CD4-positive, alpha-beta T cell (primary cell): ENCODE measurements around the gene NANS. TPM values are rescaled to one million over a fixed set of nuclear protein-coding genes. Genes with fewer than 3 reads are reported as not detected.

ENCODE experiments used
- ATAC-seq: fragments of 200-7000 bp; cut with Tn5 transposase; one replicate; pipeline ENCODE4 v1.10.0; 2022; ENCODE audit warnings: mild to moderate bottlenecking; ENCODE audit not compliant: poor library complexity
- CTCF ChIA-PET: fragments of 350-600 bp; sonication (Branson Sonifier 250); formaldehyde crosslinking; loops from one replicate; lab custom pipeline; 2021; ENCODE audit warnings: antibody characterized with exemption, inconsistent platforms; lab: Charles Lee
- POLR2A ChIA-PET: fragments of 350-600 bp; sonication (Branson Sonifier 250); formaldehyde crosslinking; loops from one replicate; lab custom pipeline; 2021; ENCODE audit warnings: antibody characterized with exemption, inconsistent platforms; lab: Charles Lee
- DNase-seq, 14 experiments: peaks; one replicate each; pipeline ENCODE4 v3.0.0-alpha.2; 2013 to 2020; ENCODE audit warnings: mixed read lengths in 2 of 14
- H3K27ac ChIP-seq, 2 donors: one replicate each; pipeline versions ENCODE4 v1.5.1 to v1.7.0; 2013; ENCODE audit warnings: low read length in 2 of 2, low read depth in 1 of 2, mild to moderate bottlenecking in 1 of 2
- H3K27me3 ChIP-seq, 2 experiments: 1 replicate in 1 of 2; 2 replicates in 1 of 2; pipeline versions ENCODE4 v1.6.1 to v1.7.0; 2013; ENCODE audit warnings: low read length in 2 of 2, control low read depth in 1 of 2, mild to moderate bottlenecking in 1 of 2, moderate library complexity in 1 of 2; ENCODE audit not compliant: insufficient read depth in 2 of 2, control insufficient read depth in 1 of 2
- H3K36me3 ChIP-seq: one replicate; pipeline ENCODE4 v1.6.1; 2013; ENCODE audit warnings: low read length, control low read depth; ENCODE audit not compliant: insufficient read depth
- H3K4me1 ChIP-seq: one replicate; pipeline ENCODE4 v1.6.1; 2013; ENCODE audit warnings: low read length, control low read depth; ENCODE audit not compliant: insufficient read depth
- H3K4me3 ChIP-seq: one replicate; pipeline ENCODE4 v1.5.1; 2013; ENCODE audit warnings: mild to moderate bottlenecking, low read length, moderate library complexity
- H3K9me3 ChIP-seq, 2 experiments: 1 replicate in 1 of 2; 2 replicates in 1 of 2; pipeline versions ENCODE4 v1.6.1 to v1.7.0; 2013; ENCODE audit warnings: low read length in 2 of 2, mild to moderate bottlenecking in 2 of 2, control low read depth in 1 of 2, moderate library complexity in 1 of 2; ENCODE audit not compliant: control insufficient read depth in 1 of 2, insufficient read depth in 1 of 2
- H3K27ac Mint-ChIP-seq: one replicate; pipeline ENCODE4 v1.8.0; 2020; ENCODE audit warnings: mixed read lengths
- H3K27me3 Mint-ChIP-seq: one replicate; pipeline ENCODE4 v1.8.0; 2021; ENCODE audit warnings: mixed read lengths
- H3K36me3 Mint-ChIP-seq: one replicate; pipeline ENCODE4 v1.8.0; 2021; ENCODE audit warnings: low read depth, mixed read lengths
- H3K4me1 Mint-ChIP-seq: one replicate; pipeline ENCODE4 v1.8.0; 2021; ENCODE audit warnings: low read depth, mixed read lengths
- H3K4me3 Mint-ChIP-seq: one replicate; pipeline ENCODE4 v1.8.0; 2020; ENCODE audit warnings: mild to moderate bottlenecking, mixed read lengths
- H3K9me3 Mint-ChIP-seq: one replicate; pipeline ENCODE4 v1.8.0; 2020; ENCODE audit warnings: mixed read lengths
- intact Hi-C, 2 experiments: fragments of 100-400 bp; cut with DNase I in 1 of 2; cut with micrococcal nuclease in 1 of 2; formaldehyde crosslinking; loops; one replicate each; pipeline versions ENCODE4 v1.15.1 to v1.9.0; 2023 to 2025; cut with DNase I, micrococcal nuclease
- total RNA-seq, 174 experiments: library from RNA in 2 of 174; stranded (reverse) in 2 of 174; gene quantifications; one replicate each; pipeline ENCODE4 v1.2.3 and lab custom pipeline; 2021 to 2026
- TF ChIP-seq, protein P1 (sequence below): fragments of 200-600 bp; IDR thresholded peaks from one replicate; pipeline ENCODE4 v1.8.0; 2022; ENCODE audit warnings: antibody characterized with exemption, mild to moderate bottlenecking

Gene NANS
- total RNA-seq, 2 experiments from 2014 or later = 70.5 to 74.0 TPM

GRCh38 chr9:98020476-98021145 is 35.9 kb upstream of the NANS start:
- intact Hi-C loops = no loop called here
- no peaks in the 10 kb centered on the region for H3K9me3 ChIP-seq
- H3K4me3 Mint-ChIP-seq = no peak overlapping the region
- no peak for DNase-seq
- no peaks in the 10 kb centered on the region for H3K4me1 Mint-ChIP-seq
- no peak for ATAC-seq
- peaks cover 41% of the 10 kb centered on the region for H3K36me3 Mint-ChIP-seq
- H3K27ac ChIP-seq = no peak overlapping the region
- H3K9me3 Mint-ChIP-seq = no peaks in the 10 kb centered on the region
- no peaks in the 10 kb centered on the region for H3K27me3 Mint-ChIP-seq
- no peak overlapping the region for H3K27ac Mint-ChIP-seq
- H3K4me3 ChIP-seq = no peak overlapping the region
- ChIA-PET CTCF (interaction anchor here (0.9 to 1.1 kb wide), 2 partner anchors 14 to 97 kb away, joined by 3 read pairs; no protein-coding TSS in a partner anchor), POLR2A (interaction anchor here (1.6 kb wide), 1 partner anchor 98 kb away, joined by 3 read pairs; no protein-coding TSS in a partner anchor)
- TF ChIP-seq, protein P1, sequence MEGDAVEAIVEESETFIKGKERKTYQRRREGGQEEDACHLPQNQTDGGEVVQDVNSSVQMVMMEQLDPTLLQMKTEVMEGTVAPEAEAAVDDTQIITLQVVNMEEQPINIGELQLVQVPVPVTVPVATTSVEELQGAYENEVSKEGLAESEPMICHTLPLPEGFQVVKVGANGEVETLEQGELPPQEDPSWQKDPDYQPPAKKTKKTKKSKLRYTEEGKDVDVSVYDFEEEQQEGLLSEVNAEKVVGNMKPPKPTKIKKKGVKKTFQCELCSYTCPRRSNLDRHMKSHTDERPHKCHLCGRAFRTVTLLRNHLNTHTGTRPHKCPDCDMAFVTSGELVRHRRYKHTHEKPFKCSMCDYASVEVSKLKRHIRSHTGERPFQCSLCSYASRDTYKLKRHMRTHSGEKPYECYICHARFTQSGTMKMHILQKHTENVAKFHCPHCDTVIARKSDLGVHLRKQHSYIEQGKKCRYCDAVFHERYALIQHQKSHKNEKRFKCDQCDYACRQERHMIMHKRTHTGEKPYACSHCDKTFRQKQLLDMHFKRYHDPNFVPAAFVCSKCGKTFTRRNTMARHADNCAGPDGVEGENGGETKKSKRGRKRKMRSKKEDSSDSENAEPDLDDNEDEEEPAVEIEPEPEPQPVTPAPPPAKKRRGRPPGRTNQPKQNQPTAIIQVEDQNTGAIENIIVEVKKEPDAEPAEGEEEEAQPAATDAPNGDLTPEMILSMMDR = no peak
- no peaks in the 10 kb centered on the region for H3K4me1 ChIP-seq
- peaks cover 36% of the 10 kb centered on the region for H3K36me3 ChIP-seq
- H3K27me3 ChIP-seq = no peaks in the 10 kb centered on the region

GRCh38 chr9:98021306-98022040 is 35.1 kb upstream of the NANS start:
- H3K27me3 ChIP-seq = no peaks in the 10 kb centered on the region
- ATAC-seq (no peak), DNase-seq (no peak)
- POLR2A ChIA-PET = interaction anchor here (0.5 kb wide), 1 partner anchor 236 kb away, joined by 3 read pairs; no protein-coding TSS in a partner anchor
- CTCF ChIA-PET = interaction anchor here (0.8 to 1.6 kb wide), 4 partner anchors 13 to 98 kb away, joined by 3 to 4 read pairs (median 3); no protein-coding TSS in a partner anchor
- Mint-ChIP-seq H3K9me3 (no peaks in the 10 kb centered on the region), H3K4me3 (no peak overlapping the region), H3K36me3 (peaks cover 36% of the 10 kb centered on the region), H3K27ac (peak overlapping the region; percentile 21), H3K27me3 (no peaks in the 10 kb centered on the region), H3K4me1 (no peaks in the 10 kb centered on the region)
- no peak overlapping the region for H3K27ac ChIP-seq
- TF ChIP-seq, protein P1 = no peak
- intact Hi-C loops = no loop called here
- H3K4me3 ChIP-seq = no peak overlapping the region
- peaks cover 28% of the 10 kb centered on the region for H3K36me3 ChIP-seq
- H3K9me3 ChIP-seq = no peaks in the 10 kb centered on the region
- no peaks in the 10 kb centered on the region for H3K4me1 ChIP-seq

DNA sequence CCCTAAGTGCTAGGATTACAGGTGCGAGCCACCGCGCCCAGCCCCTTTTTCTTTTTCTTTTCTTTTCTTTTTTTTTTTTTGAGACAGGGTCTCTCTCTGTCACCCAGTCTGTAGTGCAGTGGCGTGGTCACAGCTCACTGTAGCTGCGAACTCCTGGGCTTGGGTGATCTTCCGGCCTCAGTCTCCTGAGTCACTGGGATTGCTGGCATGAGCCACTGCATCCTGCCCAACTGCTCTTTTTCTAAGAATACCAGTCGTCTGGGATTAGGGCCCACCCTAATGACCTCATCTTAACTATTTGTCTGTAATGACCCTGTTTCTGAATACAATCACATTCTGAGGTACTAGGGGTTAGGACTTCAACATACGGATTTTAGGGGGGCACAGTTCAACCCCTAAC is 34.1 kb upstream of the NANS start:
- ChIA-PET POLR2A (no interaction called here), CTCF (interaction anchor here (1.6 kb wide), 1 partner anchor 12 kb away, joined by 4 read pairs; no protein-coding TSS in a partner anchor)
- Mint-ChIP-seq H3K4me3 (no peak overlapping the region), H3K27me3 (no peaks in the 10 kb centered on the region), H3K36me3 (peaks cover 26% of the 10 kb centered on the region), H3K9me3 (no peaks in the 10 kb centered on the region), H3K27ac (no peak overlapping the region), H3K4me1 (no peaks in the 10 kb centered on the region)
- no peaks in the 10 kb centered on the region for H3K9me3 ChIP-seq
- H3K4me1 ChIP-seq = no peaks in the 10 kb centered on the region
- H3K27me3 ChIP-seq = no peaks in the 10 kb centered on the region
- no peak for DNase-seq
- intact Hi-C loops = no loop called here
- H3K4me3 ChIP-seq = no peak overlapping the region
- H3K27ac ChIP-seq = no peak overlapping the region
- TF ChIP-seq, protein P1 = no peak
- ATAC-seq = no peak
- H3K36me3 ChIP-seq = peaks cover 18% of the 10 kb centered on the region
